Measurements from ENCODE around the gene RPL15. TPM values are rescaled to one million over a fixed set of nuclear protein-coding genes. Genes with fewer than 3 reads are reported as not detected.
A peak's percentile ranks its signal among the peaks of the same experiment; 100 is the strongest.
"Not testable (repeated sequence)": the region's sequence is repeated elsewhere in the genome, so short reads cannot be mapped to it uniquely, and the experiment has no call there.

Gene RPL15
- 2,383 and 4,340 TPM in 2 replicates for total RNA-seq (2014; rRNA removed; shearing (Covaris generic); ENCODE audit: low replicate concordance)

DNA sequence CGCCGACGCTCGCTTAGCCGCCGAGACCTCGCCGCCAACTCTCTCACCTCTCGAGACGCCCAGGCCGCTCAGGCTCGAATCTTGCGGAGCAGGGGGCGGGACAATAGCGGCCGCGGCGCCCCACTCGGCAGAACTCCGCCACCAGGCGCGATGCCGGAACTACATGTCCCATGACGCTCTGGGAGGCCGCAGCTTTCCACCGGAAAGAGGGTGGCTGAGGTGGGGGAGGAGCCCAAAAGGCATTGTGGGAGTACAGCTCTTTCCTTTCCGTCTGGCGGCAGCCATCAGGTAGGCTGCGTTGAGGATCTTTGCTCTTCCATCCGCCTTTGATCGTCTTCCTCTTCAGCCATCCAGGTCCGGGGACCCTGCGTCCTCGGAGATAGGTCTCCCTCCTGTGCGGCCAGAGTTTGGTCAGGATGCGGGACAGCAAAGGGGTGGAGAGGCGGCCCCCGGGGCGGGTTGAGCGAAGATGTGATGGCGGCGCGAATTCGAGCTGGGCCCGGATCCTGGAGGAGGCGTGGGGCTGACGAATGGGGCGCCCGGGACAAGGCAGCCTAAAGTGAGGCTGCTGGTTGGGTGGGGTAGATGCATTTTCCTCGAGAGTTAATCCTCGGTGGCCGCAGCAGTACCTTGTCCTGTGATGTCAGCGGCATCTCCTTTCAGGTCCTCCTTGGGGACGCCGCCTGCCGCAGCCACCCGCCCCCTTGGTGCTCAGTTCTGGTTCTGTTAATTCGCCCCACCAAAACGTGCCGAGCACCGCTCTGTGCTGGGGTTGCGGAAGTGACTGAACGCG lies at the start of gene RPL15, which contains the start of gene NKIRAS1:
Gene RPL15, plus strand, starts transcription at position 247 of the 793 bp plus-strand sequence. CDS start 728 bp downstream, outside the sequence.
Gene NKIRAS1, minus strand, starts transcription at position 105 of the 793 bp plus-strand sequence. CDS start 6,086 bp downstream, outside the sequence.
- peak; percentile 95 for DNase-seq
- Histone ChIP-seq H3K27me3 (no peaks in the 10 kb centered on the region), H3K4me3 (peak within 1 kb of the TSS; percentile 96), H3K9me3 (no peaks in the 10 kb centered on the region), H3K36me3 (peaks cover 38% of the 10 kb centered on the region)

- H3K27me3 ChIP-seq: no peaks in the 10 kb centered on the region
- H3K9me3 ChIP-seq: no peaks in the 10 kb centered on the region
- no peak overlapping the region for H3K4me3 ChIP-seq
- no peak for DNase-seq
- no peaks in the 10 kb centered on the region for H3K36me3 ChIP-seq
Measured at GRCh38 chr3:23867400-23867799, 49.5 kb upstream of the RPL15 start.

- no peaks in the 10 kb centered on the region for H3K36me3 ChIP-seq
- DNase-seq: no peak
Measured at GRCh38 chr3:23867838-23868237, 49.1 kb upstream of the RPL15 start.

GRCh38 chr3:23869977-23870662 lies 46.8 kb upstream of the RPL15 start:
- Histone ChIP-seq H3K36me3 (no peaks in the 10 kb centered on the region), H3K4me3 (no peak overlapping the region), H3K9me3 (no peaks in the 10 kb centered on the region), H3K27me3 (no peaks in the 10 kb centered on the region)
- no peak for DNase-seq

More at GRCh38 chr3:23867838-23868237, 49.1 kb upstream of the RPL15 start:
- H3K9me3 ChIP-seq: no peaks in the 10 kb centered on the region
- H3K27me3 ChIP-seq: no peaks in the 10 kb centered on the region
- H3K4me3 ChIP-seq: no peak overlapping the region

DNA sequence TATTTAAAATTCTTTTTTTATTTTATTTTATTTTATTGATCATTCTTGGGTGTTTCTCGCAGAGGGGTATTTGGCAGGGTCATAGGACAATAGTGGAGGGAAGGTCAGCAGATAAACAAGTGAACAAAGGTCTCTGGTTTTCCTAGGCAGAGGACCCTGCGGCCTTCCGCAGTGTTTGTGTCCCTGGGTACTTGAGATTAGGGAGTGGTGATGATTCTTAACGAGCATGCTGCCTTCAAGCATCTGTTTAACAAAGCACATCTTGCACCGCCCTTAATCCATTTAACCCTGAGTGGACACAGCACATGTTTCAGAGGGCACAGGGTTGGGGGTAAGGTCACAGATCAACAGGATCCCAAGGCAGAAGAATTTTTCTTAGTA lies 46.3 kb upstream of the RPL15 start:
- not testable (repeated sequence) for H3K27me3 ChIP-seq, DNase-seq, H3K9me3 ChIP-seq, H3K36me3 ChIP-seq, H3K4me3 ChIP-seq

DNA sequence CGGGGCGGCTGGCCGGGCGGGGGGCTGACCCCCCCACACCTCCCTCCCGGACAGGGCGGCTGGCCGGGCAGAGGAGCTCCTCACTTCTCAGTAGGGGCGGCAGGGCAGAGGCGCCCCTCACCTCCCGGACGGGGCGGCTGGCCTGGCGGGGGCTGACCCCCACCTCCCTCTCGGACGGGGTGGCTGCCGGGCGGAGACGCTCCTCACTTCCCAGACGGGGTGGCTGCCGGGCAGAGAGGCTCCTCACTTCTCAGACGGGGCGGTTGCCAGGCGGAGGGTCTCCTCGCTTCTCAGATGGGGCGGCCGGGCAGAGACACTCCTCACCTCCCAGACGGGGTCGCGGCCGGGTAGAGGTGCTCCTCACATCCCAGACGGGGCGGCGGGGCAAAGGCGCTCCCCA lies 45.6 kb upstream of the RPL15 start:
- H3K4me3 ChIP-seq, H3K9me3 ChIP-seq, DNase-seq, H3K36me3 ChIP-seq, H3K27me3 ChIP-seq: not testable (repeated sequence)

GRCh38 chr3:23872330-23872729 lies 44.6 kb upstream of the RPL15 start:
- H3K36me3 ChIP-seq: no peaks in the 10 kb centered on the region
- no peak for DNase-seq
- H3K27me3 ChIP-seq: no peaks in the 10 kb centered on the region
- no peak overlapping the region for H3K4me3 ChIP-seq
- H3K9me3 ChIP-seq: no peaks in the 10 kb centered on the region

DNA sequence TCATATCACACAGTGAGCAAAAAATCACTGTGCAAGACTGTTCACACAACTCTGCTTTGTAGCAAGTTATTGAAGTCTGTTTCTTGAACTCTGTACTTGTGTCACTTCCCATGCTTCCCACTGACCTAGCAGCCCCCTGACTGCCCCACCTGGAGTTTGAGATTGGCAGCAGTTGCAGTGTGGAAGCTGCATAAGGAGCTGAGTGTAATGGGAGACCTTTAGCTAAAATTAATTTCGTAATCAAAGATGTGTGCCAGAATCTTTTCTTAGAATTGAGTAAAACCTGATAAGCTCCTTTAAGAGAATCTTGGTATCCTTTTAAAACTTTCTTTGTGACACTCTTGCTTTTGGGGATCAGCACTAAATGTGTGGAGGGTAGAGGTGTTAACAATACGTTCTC lies 43.0 kb upstream of the RPL15 start:
- H3K27me3 ChIP-seq: no peaks in the 10 kb centered on the region
- no peak for DNase-seq

GRCh38 chr3:23874359-23875112 lies 42.4 kb upstream of the RPL15 start:
- Histone ChIP-seq H3K9me3 (no peaks in the 10 kb centered on the region), H3K27me3 (no peaks in the 10 kb centered on the region), H3K36me3 (no peaks in the 10 kb centered on the region), H3K4me3 (no peak overlapping the region)
- DNase-seq: no peak

More for the DNA sequence above, 43.0 kb upstream of the RPL15 start:
- no peak overlapping the region for H3K4me3 ChIP-seq
- no peaks in the 10 kb centered on the region for H3K9me3 ChIP-seq
- no peaks in the 10 kb centered on the region for H3K36me3 ChIP-seq

GRCh38 chr3:23875113-23875725 lies 41.7 kb upstream of the RPL15 start:
- DNase-seq: no peak
- H3K9me3 ChIP-seq: no peaks in the 10 kb centered on the region
- no peak overlapping the region for H3K4me3 ChIP-seq
- no peaks in the 10 kb centered on the region for H3K27me3 ChIP-seq
- no peaks in the 10 kb centered on the region for H3K36me3 ChIP-seq

DNA sequence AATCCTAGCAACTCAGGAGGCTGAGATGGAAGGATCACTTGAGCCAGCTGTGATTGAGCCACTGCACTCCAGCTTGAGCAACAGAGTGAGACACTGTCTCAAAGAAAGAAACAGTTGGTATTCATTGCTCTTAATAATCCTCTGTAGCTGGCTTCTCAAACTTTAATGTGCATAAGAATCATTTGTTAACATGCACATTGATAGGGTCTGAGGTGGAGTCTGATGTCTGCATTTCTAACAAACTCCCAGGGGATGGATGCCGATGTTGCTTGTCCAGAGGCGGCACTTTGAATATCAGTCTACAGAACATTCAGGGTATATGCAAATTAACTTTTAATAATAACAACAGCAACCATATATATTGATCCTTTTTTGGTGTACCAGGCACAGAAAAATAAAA lies 40.0 kb upstream of the RPL15 start:
- no peak for DNase-seq
- Histone ChIP-seq H3K27me3 (no peaks in the 10 kb centered on the region), H3K36me3 (peaks cover 1% of the 10 kb centered on the region; the same call in 1 of the 2 replicates), H3K4me3 (no peak overlapping the region), H3K9me3 (no peaks in the 10 kb centered on the region)

DNA sequence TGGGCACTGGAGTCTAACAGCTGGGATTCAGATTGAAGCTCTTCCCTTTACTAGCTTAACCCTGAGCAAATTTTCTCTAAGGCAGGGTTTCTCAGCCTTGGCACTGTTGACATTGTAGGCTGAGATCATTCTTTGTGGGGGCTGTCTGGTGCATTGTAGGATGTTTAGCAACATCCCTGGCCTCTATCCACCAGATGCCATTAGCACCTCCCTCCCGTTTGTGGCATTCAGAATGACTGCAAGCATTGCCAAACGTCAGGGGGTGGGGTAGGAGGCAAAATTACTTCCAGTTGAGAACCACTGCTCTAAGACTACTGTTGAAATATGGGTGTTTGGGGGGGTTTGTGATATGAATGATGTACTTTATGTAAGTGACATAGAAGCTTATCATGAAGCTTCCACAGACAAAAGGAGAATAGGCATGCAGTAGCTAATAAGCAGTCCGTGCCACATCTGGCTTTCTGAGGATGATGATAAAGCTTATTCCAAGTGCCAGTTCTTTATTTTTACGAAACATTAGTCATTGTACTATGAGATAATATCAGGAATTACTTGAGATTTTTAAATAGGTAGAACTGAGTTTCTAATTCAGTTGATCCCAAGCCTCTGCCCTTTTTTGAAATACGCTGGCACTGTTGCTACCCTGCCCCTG lies 39.5 kb upstream of the RPL15 start:
- peaks cover 3% of the 10 kb centered on the region; the same call in 1 of the 2 replicates for H3K36me3 ChIP-seq
- H3K27me3 ChIP-seq: no peaks in the 10 kb centered on the region
- H3K4me3 ChIP-seq: no peak overlapping the region
- no peaks in the 10 kb centered on the region for H3K9me3 ChIP-seq
- DNase-seq: peak; percentile 75

- peaks cover 3% of the 10 kb centered on the region; the same call in 1 of the 2 replicates for H3K36me3 ChIP-seq
- no peak overlapping the region for H3K4me3 ChIP-seq
- H3K9me3 ChIP-seq: no peaks in the 10 kb centered on the region
- H3K27me3 ChIP-seq: no peaks in the 10 kb centered on the region
- DNase-seq: no peak
Measured at GRCh38 chr3:23879485-23879884, 37.4 kb upstream of the RPL15 start.

DNA sequence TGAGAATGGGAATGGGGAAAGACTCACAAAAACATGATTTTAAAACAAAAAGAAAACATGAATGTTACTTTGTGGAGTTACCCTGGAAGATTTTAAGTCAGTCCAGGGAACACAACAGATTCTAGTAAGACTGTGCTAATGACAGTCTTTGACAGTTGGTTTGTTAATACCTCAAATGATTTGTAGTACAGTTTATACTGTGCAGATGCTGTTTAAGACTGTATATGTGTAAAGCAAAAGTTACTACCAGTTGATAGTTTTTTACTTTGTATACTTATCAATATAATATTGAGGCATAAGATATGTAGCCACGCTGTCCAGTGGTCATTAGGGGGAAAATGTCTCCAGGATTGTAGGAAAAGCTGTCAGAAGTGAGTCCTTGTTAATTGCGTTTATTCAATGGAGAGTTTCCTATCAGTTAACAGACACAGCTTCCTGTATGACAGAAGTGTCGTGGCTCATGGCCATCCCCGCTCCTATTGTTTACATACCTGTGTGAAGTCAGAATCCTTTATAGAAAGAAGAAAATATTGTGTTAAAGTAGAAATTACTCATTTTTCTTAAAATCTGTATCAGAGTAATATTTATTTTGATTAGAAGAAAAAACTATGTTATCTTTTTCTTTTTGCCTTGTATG lies 36.1 kb upstream of the RPL15 start:
- peaks cover 3% of the 10 kb centered on the region; the same call in 1 of the 2 replicates for H3K36me3 ChIP-seq
- no peaks in the 10 kb centered on the region for H3K9me3 ChIP-seq
- H3K27me3 ChIP-seq: no peaks in the 10 kb centered on the region
- H3K4me3 ChIP-seq: no peak overlapping the region
- DNase-seq: no peak

GRCh38 chr3:23881993-23882392 lies 34.9 kb upstream of the RPL15 start:
- not testable (repeated sequence) for DNase-seq, H3K9me3 ChIP-seq, H3K4me3 ChIP-seq, H3K27me3 ChIP-seq, H3K36me3 ChIP-seq

DNA sequence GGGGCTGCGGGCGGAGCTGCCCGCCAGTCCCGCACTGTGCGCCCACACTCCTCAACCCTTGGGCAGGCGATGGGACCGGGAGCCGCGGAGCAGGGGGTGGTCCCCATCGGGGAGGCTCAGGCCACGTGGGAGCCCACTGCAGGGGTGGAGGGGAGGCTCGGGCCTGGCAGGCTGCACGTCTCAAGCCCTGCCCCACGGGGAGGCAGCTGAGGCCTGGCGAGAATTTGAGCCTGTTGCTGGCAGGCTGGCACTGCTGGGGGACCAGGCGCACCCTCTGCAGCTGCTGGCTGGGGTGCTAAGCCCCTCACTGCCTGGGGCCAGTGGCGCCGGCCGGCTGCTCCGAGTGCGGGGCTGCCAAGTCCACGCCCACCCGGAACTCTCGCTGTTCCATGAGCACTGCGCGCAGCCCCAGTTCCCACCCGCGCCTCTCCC lies 34.4 kb upstream of the RPL15 start:
- peaks cover 3% of the 10 kb centered on the region; the same call in 1 of the 2 replicates for H3K36me3 ChIP-seq
- no peaks in the 10 kb centered on the region for H3K27me3 ChIP-seq
- H3K9me3 ChIP-seq: no peaks in the 10 kb centered on the region
- H3K4me3 ChIP-seq: no peak overlapping the region
- DNase-seq: no peak
